DND-41 (cell line): ENCODE measurements around the gene TBL1X.
A peak's percentile ranks its signal among the peaks of the same experiment; 100 is the strongest.

Experiments
- ATAC-seq: fragments of 200-7000 bp; cut with Tn5 transposase; 3 replicates; pipeline ENCODE4 v1.9.1; 2021; ENCODE audit warnings: low read depth; ENCODE audit not compliant: insufficient read depth
- DNase-seq: peaks from one replicate; pipeline ENCODE4 v3.0.0-alpha.2; 2020
- H2AFZ ChIP-seq: 2 replicates; pipeline ENCODE4 v1.6.0; 2012; ENCODE audit warnings: low read depth, low read length
- H3K27ac ChIP-seq: 2 replicates; pipeline ENCODE4 v1.5.1; 2012; ENCODE audit warnings: low read length, inconsistent platforms
- H3K27me3 ChIP-seq: fragments of 200-600 bp; sonication (generic); 2 replicates; pipeline ENCODE4 v1.6.0; 2012; ENCODE audit warnings: low read length, mild to moderate bottlenecking, inconsistent platforms; ENCODE audit not compliant: insufficient read depth, poor library complexity
- H3K36me3 ChIP-seq: 2 replicates; pipeline ENCODE4 v1.5.1; 2012; ENCODE audit warnings: low read length, inconsistent platforms; ENCODE audit not compliant: insufficient read depth
- H3K4me1 ChIP-seq: 2 replicates; pipeline ENCODE4 v1.5.1; 2012; ENCODE audit warnings: mild to moderate bottlenecking, low read length; ENCODE audit not compliant: insufficient read depth
- H3K4me2 ChIP-seq: 2 replicates; pipeline ENCODE4 v1.6.0; 2012; ENCODE audit warnings: mild to moderate bottlenecking, moderate library complexity, low read length, inconsistent platforms; ENCODE audit not compliant: insufficient read depth
- H3K4me3 ChIP-seq, 2 experiments: fragments of 200-600 bp in 1 of 2; shearing (Covaris generic) in 1 of 2; 2 replicates each; pipeline ENCODE4 v1.5.1; 2012 to 2016; ENCODE audit warnings: inconsistent platforms in 2 of 2, low read length in 2 of 2, mild to moderate bottlenecking in 2 of 2, low read depth in 1 of 2, moderate library complexity in 1 of 2
- H3K79me2 ChIP-seq: 2 replicates; pipeline ENCODE4 v1.6.0; 2012; ENCODE audit warnings: low read length, inconsistent platforms; ENCODE audit not compliant: insufficient read depth
- H3K9ac ChIP-seq: 2 replicates; pipeline ENCODE4 v1.6.0; 2012; ENCODE audit warnings: low read depth, mild to moderate bottlenecking, inconsistent platforms, low read length, moderate library complexity
- H3K9me3 ChIP-seq: 2 replicates; pipeline ENCODE4 v1.5.1; 2012; ENCODE audit warnings: low read length, moderate library complexity, mild to moderate bottlenecking, inconsistent platforms; ENCODE audit not compliant: insufficient read depth, severe bottlenecking
- H4K20me1 ChIP-seq: 2 replicates; pipeline ENCODE4 v1.6.0; 2012; ENCODE audit warnings: low read length; ENCODE audit not compliant: insufficient read depth
- EZH2 ChIP-seq: IDR thresholded peaks from 3 replicates; pipeline ENCODE4 v1.6.1; 2012; ENCODE audit warnings: borderline replicate concordance, low read depth, mild to moderate bottlenecking, moderate library complexity, low read length, inconsistent platforms; ENCODE audit not compliant: severe bottlenecking
- TF ChIP-seq, protein P1 (sequence below): IDR thresholded peaks from 2 replicates; pipeline ENCODE4 v1.5.1; 2012; ENCODE audit warnings: borderline replicate concordance, low read length, moderate library complexity, mild to moderate bottlenecking; ENCODE audit not compliant: poor library complexity, severe bottlenecking; ENCODE audit errors: extremely low read depth

Gene TBL1X

GRCh38 chrX:9515973-9516538 lies 51.2 kb downstream of the TBL1X start:
- peak; percentile 40; the same call in 2 of the 3 replicates for ATAC-seq
- H3K4me1 ChIP-seq, result peaks cover 2% of the 10 kb centered on the region; the same call in 1 of the 2 replicates
- H3K4me3 ChIP-seq, result no peak overlapping the region
- H3K27ac ChIP-seq, result no peak overlapping the region
- H3K27me3 ChIP-seq, result no peaks in the 10 kb centered on the region
- H3K36me3 ChIP-seq, result no peaks in the 10 kb centered on the region
- no peak for DNase-seq
- TF ChIP-seq, protein P1, sequence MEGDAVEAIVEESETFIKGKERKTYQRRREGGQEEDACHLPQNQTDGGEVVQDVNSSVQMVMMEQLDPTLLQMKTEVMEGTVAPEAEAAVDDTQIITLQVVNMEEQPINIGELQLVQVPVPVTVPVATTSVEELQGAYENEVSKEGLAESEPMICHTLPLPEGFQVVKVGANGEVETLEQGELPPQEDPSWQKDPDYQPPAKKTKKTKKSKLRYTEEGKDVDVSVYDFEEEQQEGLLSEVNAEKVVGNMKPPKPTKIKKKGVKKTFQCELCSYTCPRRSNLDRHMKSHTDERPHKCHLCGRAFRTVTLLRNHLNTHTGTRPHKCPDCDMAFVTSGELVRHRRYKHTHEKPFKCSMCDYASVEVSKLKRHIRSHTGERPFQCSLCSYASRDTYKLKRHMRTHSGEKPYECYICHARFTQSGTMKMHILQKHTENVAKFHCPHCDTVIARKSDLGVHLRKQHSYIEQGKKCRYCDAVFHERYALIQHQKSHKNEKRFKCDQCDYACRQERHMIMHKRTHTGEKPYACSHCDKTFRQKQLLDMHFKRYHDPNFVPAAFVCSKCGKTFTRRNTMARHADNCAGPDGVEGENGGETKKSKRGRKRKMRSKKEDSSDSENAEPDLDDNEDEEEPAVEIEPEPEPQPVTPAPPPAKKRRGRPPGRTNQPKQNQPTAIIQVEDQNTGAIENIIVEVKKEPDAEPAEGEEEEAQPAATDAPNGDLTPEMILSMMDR, result no peak
- TF ChIP-seq EZH2, result no peak
- no peaks in the 10 kb centered on the region for H3K79me2 ChIP-seq
- no peak overlapping the region for H3K9ac ChIP-seq
- no peak overlapping the region for H3K4me2 ChIP-seq
- no peaks in the 10 kb centered on the region for H4K20me1 ChIP-seq
- H2AFZ ChIP-seq, result no peak overlapping the region
- H3K9me3 ChIP-seq, result no peaks in the 10 kb centered on the region

DNA sequence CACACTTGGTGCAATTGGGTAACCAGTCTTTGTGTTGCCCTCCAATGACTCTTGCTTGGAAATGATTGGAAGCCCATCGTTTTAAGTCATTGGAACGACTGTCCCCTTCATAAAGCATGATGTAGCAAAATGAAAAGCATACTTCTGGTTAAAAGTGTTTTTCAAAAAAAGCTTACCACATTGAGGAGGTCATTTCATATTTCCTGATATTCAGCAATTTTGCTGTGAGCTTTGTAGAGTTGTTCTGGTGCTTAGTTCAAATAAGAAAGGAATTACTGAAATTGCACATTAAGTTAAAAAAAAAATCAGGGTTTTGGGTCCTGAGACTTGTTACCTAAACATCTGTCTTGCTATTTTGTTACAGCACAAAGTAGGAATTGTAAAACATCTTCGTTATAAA lies 51.8 kb downstream of the TBL1X start:
- no peak overlapping the region for H3K27ac ChIP-seq
- TF ChIP-seq, protein P1, result no peak
- no peak for TF ChIP-seq EZH2
- H3K36me3 ChIP-seq, result no peaks in the 10 kb centered on the region
- ATAC-seq (no peak), DNase-seq (no peak)
- H3K27me3 ChIP-seq, result no peaks in the 10 kb centered on the region
- no peak overlapping the region for H2AFZ ChIP-seq
- H3K79me2 ChIP-seq, result no peaks in the 10 kb centered on the region
- no peaks in the 10 kb centered on the region for H3K9me3 ChIP-seq
- H3K4me3 ChIP-seq, result no peak overlapping the region
- H3K4me1 ChIP-seq, result peaks cover 2% of the 10 kb centered on the region; the same call in 1 of the 2 replicates
- H3K4me2 ChIP-seq, result no peak overlapping the region
- no peaks in the 10 kb centered on the region for H4K20me1 ChIP-seq
- no peak overlapping the region for H3K9ac ChIP-seq

DNA sequence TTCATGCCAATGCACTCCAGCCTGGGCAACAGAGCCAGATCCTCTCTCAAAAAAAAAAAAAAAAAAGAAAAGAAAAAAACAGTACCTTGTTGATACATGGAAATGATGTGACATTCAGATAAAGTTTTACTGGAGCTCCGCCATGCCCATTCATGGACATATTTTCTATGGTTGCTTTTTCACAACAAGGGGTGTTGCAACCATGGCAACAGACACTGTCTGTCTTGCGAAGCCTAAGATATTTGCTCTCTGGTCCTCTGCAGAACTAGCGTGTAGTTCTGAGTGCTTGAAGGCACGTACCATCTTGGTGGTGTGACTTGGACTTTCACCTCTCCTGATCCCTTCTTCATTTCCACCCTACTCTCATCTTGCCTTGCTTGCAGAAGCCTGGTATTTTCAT lies 53.2 kb downstream of the TBL1X start:
- H4K20me1 ChIP-seq, result 0 out of 2 replicates have a peak, but pooled peaks cover 1% of the 10 kb centered on the region
- no peaks in the 10 kb centered on the region for H3K9me3 ChIP-seq
- no peaks in the 10 kb centered on the region for H3K27me3 ChIP-seq
- H3K36me3 ChIP-seq, result no peaks in the 10 kb centered on the region
- H3K9ac ChIP-seq, result no peak overlapping the region
- no peaks in the 10 kb centered on the region for H3K79me2 ChIP-seq
- no peak overlapping the region for H3K4me3 ChIP-seq
- TF ChIP-seq, protein P1, result no peak
- no peak overlapping the region for H3K4me2 ChIP-seq
- no peak overlapping the region for H2AFZ ChIP-seq
- no peak overlapping the region for H3K27ac ChIP-seq
- ATAC-seq (no peak), DNase-seq (no peak)
- peaks cover 2% of the 10 kb centered on the region; the same call in 1 of the 2 replicates for H3K4me1 ChIP-seq
